ENCODE measurements around the gene SLC4A1AP. TPM values are rescaled to one million over a fixed set of nuclear protein-coding genes. Genes with fewer than 3 reads are reported as not detected.

Gene SLC4A1AP, protein sequence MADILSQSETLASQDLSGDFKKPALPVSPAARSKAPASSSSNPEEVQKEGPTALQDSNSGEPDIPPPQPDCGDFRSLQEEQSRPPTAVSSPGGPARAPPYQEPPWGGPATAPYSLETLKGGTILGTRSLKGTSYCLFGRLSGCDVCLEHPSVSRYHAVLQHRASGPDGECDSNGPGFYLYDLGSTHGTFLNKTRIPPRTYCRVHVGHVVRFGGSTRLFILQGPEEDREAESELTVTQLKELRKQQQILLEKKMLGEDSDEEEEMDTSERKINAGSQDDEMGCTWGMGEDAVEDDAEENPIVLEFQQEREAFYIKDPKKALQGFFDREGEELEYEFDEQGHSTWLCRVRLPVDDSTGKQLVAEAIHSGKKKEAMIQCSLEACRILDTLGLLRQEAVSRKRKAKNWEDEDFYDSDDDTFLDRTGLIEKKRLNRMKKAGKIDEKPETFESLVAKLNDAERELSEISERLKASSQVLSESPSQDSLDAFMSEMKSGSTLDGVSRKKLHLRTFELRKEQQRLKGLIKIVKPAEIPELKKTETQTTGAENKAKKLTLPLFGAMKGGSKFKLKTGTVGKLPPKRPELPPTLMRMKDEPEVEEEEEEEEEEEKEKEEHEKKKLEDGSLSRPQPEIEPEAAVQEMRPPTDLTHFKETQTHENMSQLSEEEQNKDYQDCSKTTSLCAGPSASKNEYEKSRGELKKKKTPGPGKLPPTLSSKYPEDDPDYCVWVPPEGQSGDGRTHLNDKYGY
- total RNA-seq (2022; extraction: Qiagen RNA extraction): 28.3 to 41.8 TPM (median 30.9 TPM) in 5 replicates

DNA sequence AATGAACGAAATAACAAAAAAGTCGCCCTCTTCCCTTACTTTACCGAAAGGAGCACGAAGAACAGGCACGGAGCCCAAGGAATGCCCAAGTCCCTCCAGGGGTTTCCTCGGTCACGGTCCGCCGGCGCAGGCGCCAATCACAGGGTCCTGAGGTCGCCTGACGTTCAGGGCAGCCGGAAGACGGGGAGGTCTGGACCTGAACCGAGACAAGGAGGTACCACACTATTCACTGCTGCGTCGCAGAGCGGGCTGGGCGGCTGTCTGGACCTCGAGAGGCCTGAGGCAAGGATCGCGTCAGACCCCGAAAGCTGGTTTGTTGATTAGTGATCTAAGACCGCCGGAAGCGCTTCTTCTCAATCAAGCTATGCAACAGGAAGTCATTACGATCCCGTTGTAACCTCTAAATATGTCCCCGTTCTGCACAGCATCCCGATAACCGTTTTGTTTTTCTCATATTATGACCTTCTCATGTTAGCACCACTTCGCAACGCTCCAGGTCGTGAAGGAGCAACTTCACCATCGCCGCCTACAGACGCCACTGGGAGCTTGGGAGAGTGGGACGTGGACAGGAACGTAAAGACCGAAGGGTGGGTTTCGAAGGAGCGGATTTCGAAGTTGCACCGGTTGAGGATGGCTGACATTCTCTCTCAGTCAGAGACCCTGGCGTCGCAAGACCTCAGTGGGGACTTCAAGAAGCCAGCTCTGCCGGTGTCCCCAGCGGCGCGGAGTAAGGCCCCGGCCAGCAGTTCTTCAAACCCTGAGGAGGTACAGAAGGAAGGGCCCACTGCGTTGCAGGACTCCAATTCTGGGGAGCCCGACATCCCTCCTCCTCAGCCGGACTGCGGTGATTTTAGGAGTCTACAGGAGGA is at the start of gene SLC4A1AP, which contains the start of gene SUPT7L:
SLC4A1AP (plus strand) TSS at position 605 of the 869 bp plus-strand sequence; CDS start at position 631, 26 bp downstream.
SUPT7L (minus strand) TSS at position 330 of the 869 bp plus-strand sequence. CDS start 1,422 bp downstream, outside the sequence.

GRCh38 chr2:27628767-27629709 is 34.7 kb upstream of the SLC4A1AP start, which contains the start of the genes CCDC121 and GPN1:
Gene CCDC121, minus strand, starts transcription at chr2:27629012. Its CDS starts 1,213 bp downstream, at chr2:27627799.
Gene GPN1, plus strand, starts transcription at chr2:27629050. Its CDS starts 9 bp downstream, at chr2:27629059.

Other genes with a start within 250 kb of the SLC4A1AP start
- gene NRBP1, start 235.3 kb upstream of the SLC4A1AP start, total RNA-seq (2022; extraction: Qiagen RNA extraction): 127 to 140 TPM (median 138 TPM) in 5 replicates
- gene KRTCAP3, start 221.5 kb upstream of the SLC4A1AP start, total RNA-seq (2022; extraction: Qiagen RNA extraction): 0.17 to 0.76 TPM (median 0.62 TPM) in 5 replicates
- 7.8 to 9.5 TPM (median 9.3 TPM) in 5 replicates for gene IFT172, start 174.1 kb upstream of the SLC4A1AP start, total RNA-seq (2022; extraction: Qiagen RNA extraction)
- 3.3 to 5.3 TPM (median 3.9 TPM) in 5 replicates for gene FNDC4, start 168.7 kb upstream of the SLC4A1AP start, total RNA-seq (2022; extraction: Qiagen RNA extraction)
- gene GCKR, start 167.1 kb upstream of the SLC4A1AP start, total RNA-seq (2022; extraction: Qiagen RNA extraction): 0.13 to 0.58 TPM (median 0.30 TPM) in 5 replicates
- 16.3 to 21.7 TPM (median 18.8 TPM) in 5 replicates for gene ZNF512, start 80.8 kb upstream of the SLC4A1AP start, total RNA-seq (2022; extraction: Qiagen RNA extraction)
- 3.6 to 4.3 TPM (median 4.0 TPM) in 5 replicates for gene CCDC121, start 34.9 kb upstream of the SLC4A1AP start, total RNA-seq (2022; extraction: Qiagen RNA extraction)
- gene GPN1, start 34.8 kb upstream of the SLC4A1AP start, total RNA-seq (2022; extraction: Qiagen RNA extraction): 52.9 to 63.0 TPM (median 58.9 TPM) in 5 replicates
- 32.2 to 35.2 TPM (median 33.2 TPM) in 5 replicates for gene SUPT7L, start 275 bp upstream of the SLC4A1AP start, total RNA-seq (2022; extraction: Qiagen RNA extraction)
- gene MRPL33, start 107.8 kb downstream of the SLC4A1AP start, total RNA-seq (2022; extraction: Qiagen RNA extraction): 299 to 531 TPM (median 310 TPM) in 5 replicates
- gene RBKS, start 226.5 kb downstream of the SLC4A1AP start, total RNA-seq (2022; extraction: Qiagen RNA extraction): 7.3 to 8.8 TPM (median 7.9 TPM) in 5 replicates
- 42.9 to 47.8 TPM (median 46.8 TPM) in 5 replicates for gene BABAM2, start 226.8 kb downstream of the SLC4A1AP start, total RNA-seq (2022; extraction: Qiagen RNA extraction)